ENCODE measurements around the gene SYTL2.
A peak's percentile ranks its signal among the peaks of the same experiment; 100 is the strongest.
"Not testable (repeated sequence)": the region's sequence is repeated elsewhere in the genome, so short reads cannot be mapped to it uniquely, and the experiment has no call there.

SYTL2 gene, protein sequence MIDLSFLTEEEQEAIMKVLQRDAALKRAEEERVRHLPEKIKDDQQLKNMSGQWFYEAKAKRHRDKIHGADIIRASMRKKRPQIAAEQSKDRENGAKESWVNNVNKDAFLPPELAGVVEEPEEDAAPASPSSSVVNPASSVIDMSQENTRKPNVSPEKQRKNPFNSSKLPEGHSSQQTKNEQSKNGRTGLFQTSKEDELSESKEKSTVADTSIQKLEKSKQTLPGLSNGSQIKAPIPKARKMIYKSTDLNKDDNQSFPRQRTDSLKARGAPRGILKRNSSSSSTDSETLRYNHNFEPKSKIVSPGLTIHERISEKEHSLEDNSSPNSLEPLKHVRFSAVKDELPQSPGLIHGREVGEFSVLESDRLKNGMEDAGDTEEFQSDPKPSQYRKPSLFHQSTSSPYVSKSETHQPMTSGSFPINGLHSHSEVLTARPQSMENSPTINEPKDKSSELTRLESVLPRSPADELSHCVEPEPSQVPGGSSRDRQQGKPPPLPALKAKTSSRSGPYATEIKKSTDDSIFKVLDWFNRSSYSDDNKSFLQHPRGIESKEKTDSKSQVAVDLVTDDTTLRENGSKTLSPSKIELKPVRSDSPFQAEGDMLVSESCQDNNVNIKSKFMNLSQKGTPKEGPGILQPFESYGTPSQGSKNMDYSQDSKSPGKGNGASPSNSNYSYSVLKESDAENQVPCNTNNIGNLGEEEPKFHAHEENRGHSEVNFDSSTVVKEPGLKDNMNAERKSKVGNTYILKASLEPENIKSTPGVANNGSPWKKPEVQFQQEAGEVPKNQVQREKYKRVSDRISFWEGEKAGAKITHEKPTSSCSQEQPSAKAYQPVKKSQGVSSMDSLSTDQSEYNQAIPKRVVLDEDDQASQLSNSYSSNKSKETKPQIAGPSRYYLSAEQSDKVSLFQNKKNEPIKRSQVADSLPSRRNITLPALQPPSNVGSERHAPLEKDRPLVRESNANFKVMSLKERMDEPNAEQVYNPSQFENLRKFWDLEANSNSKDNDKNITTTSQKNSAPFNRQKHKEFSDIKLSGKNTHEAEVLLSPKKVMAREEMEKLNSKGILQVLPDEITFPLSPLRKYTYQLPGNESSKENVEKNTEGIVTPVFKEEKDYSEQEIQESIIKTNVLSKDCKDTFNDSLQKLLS (N-terminal part only)

DNA sequence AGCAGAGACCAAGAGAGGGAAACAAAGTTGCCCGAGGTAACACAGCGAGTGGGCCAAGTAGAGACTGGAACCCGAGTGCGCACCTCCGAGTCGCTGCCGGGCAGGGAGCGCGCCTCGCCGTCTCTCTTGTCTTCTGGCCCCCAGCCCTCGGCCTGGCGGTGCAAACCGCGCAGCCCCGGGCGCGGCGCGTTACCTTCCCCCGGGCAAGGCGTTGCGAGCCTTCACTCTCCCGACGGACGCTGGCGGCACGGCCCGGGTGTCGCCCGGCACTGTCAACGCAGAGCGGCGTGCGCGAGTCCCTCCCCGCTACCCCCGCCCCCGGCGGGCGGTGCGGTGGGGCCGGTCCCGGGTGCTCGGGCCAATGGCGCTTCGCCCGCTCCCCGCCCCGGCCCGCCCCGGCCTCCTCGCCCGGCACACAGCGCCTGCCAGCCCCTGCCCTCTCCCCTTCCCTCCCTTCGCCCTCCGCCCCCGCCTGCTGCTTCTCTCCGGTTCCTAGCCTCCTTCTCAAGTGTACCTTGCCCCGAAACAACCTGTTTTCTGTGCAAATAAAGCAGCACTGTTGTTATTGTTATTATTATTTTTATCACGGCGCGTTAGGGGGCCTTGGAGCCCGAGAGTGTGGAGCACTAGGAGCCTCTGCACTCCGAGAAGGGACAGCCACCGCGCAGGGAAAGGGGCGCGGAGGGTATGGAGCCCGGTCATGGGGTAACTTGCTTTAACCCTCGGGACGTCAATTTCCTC, at the start of gene SYTL2:
Gene SYTL2 (minus strand): TSS at position 271 of the 741 bp plus-strand sequence. CDS start 53,416 bp downstream, outside the sequence.
- peak; percentile 28 for DNase-seq

DNA sequence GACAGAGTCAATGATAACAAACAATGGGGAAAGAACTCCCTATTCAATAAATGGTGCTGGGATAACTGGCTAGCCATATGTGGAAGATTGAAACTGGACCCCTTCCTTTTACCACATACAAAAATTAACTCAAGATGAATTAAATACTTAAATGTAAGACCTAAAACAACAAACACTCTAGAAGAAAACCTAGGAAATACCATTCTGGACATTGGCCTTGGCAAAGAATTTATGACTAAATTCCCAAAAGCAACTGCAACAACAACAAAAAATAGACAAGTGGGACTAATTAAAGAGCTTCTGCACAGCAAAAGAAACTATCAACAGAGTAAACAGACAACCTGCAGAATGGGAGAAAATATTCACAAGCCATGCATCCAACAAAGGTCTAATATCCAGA, 48.6 kb upstream of the SYTL2 start:
- DNase-seq: not testable (repeated sequence)

DNA sequence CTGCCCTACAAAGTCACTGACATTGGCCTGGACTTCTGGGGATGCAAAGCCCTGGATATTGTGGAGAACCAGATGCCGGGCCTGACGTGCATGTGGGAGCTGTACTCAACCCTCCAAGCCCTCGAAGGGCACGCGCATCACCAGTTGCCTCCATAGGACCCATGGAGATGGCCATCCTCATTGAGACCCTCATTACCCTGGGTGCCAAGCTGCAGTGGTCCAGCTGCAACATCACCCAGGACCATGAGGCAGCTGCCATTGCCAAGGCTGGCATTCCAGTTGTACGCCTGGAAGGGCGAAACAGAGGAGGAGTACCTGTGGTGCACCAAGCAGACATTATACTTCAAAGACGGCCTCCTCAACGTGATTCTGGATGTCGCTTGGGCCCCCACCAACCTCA, 46.2 kb upstream of the SYTL2 start:
- no peak for DNase-seq

DNA sequence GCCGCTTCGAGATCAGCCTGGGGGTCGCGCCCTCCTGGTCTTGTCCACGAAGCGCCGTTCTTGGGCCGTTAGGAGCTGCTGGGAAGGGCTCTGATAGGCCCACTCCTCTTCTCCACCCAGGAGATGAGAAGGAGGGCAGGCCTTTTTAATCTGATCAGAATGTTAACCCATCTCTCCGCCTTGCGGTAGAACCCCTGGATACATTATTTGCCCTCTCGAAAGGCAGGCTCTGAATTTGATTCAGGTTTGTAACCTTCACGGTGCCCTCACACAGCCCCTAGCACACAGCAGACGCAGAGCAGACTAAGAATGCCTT, 44.4 kb upstream of the SYTL2 start, which contains the start of gene CCDC83:
Gene CCDC83 (plus strand): TSS at position 43 of the 316 bp plus-strand sequence. CDS start 9,741 bp downstream, outside the sequence.
- DNase-seq: no peak

DNA sequence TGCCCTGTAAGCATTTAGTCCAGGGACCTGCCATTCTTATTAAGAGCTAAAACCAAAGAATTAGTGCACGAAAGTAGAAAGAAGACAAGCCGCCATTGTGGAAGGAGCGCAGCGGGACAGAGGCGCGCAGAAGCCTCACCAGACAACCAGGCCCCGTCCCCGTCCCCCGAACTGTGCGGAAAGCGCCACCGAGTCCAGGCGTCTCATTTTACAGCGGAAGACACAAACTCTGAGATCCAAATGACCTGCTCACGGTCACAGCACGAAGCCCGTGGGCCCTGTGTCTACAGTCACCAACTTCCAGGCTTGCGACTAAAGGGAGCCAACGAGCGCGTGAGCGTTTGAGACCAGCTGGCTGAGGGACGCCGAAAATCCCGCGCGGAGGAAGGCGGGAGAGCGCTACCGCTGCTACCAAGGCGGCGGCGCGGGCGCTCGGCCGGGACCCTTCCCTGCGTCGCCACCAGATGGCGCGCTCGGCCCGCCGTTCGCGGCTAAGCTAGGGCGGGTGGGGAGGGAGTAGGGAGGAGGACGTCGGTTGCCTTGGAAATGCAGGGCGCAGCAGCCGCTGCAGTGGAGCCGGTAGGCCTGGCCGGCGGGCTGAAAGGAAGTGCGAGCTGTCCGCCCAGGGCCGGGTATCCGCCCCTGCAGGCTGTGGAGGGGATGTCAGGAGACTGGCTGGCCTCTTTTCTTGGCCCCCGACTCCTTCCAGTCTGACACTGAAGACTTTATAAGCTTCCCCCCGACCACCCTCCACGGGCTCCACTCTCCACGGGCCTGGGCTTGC, 43.8 kb upstream of the SYTL2 start:
- DNase-seq: peak; percentile 78

DNA sequence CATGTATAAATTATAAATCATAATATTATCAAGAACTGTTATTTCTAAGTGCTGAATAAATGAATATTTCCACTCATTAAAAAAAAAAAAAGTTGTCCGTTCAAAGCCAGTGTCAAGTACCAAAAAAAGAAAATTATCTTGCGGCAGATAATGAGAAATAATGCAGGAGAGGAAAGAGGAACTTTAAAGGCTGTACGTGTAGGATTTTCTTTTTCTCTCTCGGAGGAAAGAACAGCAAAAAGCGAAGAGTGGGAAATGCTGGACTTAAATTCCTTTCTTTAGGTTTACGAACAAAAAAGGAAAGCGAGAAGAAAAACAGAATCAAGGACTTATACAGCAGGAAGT, 43.2 kb upstream of the SYTL2 start:
- no peak for DNase-seq

DNA sequence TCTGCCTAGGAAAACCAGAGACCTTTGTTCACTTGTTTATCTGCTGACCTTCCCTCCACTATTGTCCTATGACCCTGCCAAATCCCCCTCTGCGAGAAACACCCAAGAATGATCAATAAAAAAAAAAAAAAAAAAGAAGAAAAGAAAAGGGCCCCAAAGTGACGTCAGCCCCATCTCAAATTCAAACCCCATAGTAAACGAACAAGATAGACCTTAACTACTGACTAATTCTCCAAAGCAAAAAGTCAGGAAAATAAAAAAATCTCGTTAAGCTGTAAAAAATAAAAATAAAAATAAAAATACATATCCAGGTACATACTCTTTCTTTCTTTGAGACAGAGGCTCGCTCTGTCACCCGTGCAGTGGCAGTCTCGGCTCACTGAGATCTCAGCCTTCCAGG, 42.6 kb upstream of the SYTL2 start:
- DNase-seq: not testable (repeated sequence)

DNA sequence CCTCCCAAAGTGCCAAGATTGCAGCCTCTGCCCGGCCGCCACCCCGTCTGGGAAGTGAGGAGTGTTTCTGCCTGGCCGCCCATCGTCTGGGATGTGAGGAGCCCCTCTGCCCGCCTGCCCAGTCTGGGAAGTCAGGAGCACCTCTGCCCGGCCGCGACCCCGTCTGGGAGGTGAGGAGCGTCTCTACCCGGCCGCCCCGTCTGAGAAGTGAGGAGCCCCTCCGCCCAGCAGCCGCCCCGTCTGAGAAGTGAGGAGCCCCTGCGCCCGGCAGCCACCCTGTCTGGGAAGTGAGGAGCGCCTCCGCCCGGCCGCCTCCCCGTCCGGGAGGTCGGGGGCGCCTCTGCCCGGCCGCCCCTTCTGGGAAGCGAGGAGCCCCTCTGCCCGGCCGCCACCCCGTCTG, 41.8 kb upstream of the SYTL2 start:
- DNase-seq: not testable (repeated sequence)

DNA sequence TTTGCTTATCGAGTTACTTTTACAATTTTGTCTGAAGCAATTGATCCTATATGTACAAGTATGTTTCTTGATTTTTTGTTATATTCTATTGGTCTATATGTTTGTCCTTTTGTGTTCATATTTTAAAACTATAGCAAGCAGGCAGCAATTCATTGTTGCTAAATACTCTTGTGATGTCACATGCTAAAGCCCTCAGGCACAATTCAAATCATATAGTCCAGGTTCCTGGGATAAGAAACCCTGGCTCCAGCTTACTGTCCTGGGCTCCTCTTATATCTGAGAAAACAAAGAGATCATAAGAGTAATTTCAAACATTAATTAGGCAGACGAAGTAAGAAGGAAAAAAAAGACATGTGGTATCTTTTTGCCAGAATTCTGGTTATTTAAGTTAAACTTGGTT, 37.6 kb upstream of the SYTL2 start:
- no peak for DNase-seq

DNA sequence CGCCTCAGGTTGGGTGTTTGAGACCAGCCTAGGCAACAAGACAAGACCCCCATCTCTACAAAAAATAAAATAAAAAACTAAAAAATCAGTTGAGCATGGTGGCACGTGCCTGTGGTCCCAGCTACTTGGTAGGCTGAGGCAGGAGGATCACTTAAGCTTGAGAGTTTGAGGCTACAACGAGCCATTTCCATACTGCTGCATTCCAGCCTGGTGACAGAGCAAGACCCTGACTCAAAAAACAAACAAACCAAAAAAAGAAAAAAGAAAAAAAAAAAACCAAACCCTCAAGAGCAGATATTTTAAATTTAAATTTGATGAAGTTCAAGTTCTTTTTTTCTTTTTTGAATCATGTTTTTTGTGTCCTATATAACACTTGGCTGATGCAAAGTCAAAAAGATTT, 37.1 kb upstream of the SYTL2 start:
- DNase-seq: no peak

DNA sequence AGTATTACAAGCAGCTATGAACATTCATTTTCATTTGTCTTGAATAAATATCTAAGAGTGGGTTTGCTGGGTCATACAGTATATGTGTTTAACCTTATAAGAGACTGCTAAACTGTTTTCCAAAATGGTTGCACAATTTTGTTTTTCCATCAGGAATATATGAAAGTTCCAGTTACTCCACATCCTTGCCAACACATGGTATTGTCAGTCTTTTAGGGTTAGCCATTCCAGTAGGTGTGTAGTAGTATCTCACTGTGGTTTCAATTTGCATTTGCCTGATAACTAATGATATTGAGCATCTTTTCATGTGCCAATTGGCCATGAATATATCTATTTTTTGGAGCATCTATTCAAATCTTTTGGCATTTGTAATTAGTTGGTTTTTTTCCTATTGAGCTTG, 36.5 kb upstream of the SYTL2 start:
- no peak for DNase-seq

DNA sequence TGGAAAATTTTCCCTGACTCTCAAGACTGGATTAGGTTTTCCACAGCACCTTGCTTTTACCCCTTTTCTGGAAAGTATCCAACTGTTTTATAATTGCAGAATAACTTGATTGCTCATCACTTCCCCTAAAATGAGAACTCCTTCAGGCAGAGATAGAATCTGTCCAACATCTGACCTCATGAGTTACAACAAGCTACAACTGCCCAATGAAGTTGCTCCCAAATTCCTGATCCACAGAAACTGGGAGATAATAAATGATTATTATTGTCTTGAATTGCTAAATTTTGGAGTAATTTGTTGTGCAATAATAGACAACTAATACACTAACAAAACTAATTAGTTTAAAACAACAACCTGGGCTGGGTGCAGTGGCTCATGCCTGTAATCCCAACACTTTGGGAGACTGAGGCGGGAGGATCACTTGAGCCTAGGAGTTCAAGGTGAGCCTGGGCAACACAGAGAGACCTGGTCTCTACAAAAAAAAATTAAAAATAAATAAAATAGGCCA, 34.2 kb upstream of the SYTL2 start:
- no peak for DNase-seq

DNA sequence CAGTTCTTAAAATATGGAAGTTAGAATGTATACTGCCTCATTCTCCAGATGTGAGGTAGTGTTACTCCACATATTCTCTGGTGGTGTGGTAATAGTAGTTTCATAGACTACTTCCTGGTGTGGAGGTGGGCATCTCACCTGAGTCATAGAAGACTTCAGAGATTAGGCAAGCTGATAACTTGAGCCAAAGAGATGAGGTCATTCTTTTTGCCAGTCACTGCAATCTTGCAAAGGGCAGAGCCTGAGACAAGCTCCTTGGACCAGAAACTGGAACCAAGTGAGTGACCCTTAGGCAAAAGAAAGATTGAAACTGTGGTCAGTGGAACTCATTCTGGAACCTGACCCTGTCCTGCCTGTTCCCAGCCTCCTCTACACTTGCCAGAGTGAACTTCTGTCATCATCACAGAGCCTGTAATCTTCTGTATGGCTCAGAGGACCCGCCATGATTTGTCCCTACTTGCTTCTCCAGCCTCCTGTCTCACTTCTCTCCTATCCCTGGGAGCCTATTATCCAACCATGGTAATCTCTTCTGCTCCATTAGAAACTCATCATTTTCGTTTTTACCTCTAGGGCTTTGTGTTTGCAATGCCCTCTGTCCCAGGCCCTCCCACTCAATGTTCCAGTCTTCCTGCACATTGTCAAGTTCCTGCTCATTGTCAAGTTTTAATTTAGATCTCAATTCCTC, 33.6 kb upstream of the SYTL2 start:
- DNase-seq: no peak

DNA sequence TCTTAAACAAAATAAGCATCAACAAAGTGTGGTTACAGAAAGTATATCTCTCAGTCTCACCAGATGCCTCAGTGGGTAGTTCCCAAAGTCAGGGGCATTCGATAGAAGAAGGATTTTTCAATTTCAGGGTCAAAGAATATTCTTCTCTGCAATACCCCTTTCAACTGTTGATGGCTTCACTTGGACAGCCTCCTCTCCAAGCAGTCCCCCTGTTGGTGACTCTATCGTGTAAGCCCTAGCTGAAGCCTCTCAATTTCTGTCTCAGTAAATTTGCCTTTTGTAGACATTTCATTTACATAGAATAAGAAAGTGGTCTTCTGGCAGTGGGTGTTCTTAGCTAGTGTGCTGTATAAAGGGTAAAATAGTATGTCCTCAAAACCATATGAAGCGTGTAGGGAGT, 33.0 kb upstream of the SYTL2 start:
- DNase-seq: no peak

DNA sequence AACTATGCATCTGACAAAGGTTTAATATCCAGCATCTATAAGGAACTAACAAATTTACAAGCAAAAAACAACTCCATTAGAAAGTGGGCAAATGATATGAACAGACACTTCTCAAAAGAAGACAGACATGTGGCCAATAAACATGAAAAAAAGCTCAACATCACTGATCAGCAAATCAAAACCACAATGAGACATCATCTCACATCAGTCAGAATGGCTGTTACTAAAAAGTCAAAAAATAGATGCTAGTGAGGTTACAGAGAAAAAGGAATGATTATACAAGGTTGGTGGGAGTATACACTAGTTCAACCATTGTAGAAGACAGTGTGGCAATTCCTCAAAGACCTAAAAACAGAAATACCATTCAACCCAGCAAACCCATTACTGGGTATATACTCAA, 30.0 kb upstream of the SYTL2 start:
- not testable (repeated sequence) for DNase-seq

DNA sequence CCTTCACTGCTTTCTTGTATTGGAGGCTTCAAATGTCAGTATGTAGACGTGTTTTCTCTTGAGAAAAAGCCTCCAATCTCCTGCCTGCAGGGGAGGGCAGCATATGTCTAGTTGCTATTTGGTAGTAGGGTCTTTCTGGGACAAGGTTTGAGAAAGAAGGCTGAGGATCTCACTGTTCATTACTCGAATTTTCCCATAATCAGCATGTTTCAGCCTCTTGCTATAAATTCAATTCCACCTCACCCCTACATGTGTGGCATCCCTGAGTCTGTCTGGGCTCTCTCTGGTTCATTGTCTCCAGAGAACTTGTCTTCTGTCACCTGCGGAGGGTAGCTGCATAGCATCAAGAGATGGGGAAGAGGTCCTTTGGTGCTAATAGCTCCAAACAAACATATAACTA, 24.8 kb upstream of the SYTL2 start:
- no peak for DNase-seq

DNA sequence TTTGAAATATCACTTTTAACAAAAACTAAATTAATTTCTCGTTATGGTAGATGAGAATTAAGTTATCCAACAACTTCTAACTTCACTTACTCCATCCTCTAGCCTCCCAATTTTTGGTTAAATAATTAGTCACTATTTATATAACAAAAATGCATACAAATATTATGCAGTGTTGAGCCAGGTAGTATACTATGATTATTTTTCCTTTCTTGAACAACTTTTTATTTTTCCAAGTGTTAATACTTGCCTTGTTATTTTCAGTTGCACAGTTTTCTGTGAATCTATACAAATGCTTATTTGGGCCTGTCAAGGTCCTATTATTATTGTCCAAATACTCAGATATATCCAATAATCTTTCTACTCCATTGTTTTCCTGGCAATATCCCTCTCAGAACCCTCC, 24.3 kb upstream of the SYTL2 start:
- no peak for DNase-seq

DNA sequence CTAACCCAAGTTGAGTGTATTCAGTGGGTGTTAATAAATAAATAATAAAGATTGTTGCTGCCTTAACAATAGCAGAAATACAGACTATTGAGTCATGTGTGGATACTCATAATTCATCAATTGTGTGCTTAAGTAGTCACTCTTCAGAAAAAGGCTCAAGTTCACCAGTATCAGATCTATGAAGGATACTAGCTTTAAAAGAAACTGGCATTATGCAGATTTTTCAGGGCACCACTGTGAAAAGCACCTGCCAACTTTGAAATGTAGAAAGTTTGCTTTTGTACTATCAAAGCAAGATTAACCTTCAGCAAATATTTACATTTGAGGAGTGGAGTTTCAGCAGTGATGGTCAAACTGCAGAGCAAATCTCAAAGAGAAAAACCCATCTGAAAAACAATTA, 20.1 kb upstream of the SYTL2 start:
- DNase-seq: no peak

DNA sequence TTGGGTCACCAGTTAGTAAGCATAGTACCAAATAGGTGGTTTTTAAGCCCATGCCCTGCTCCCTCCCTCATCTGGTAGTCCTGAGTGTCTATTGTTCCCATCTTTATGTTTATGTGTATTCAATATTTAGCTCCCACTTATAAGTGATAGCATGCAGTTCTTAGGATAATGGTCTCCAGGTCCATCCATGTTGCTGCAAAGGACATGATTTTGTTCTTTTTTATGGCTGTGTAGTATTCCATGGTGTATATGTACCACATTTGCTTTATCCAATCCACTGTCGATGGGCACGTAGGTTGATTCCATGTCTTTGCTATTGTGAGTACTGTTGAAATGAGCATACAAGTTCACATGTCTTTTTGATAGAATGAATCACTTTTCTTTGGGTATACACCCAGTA, 18.2 kb upstream of the SYTL2 start:
- DNase-seq: no peak

DNA sequence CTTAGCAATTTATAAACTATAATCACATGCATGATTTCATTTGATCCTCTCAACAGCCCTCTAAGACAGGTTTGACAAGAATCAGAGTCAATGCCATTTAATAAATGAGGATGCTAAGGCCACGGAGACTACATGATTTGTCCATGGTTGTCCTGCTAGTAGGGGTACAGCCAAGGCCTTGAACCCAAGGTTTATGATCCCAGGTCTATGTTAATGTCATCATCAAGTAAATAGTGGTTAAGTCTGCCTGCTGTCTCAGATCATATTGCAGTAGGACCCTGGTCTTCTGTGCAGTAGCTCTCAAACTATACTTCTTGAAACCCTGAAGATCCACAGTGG, 17.7 kb upstream of the SYTL2 start:
- DNase-seq: no peak
